A549 treated with CpdA at 1 μM for 4 hours (cell line): ENCODE results near the gene OLIG2. TPM values are rescaled to one million over a fixed set of nuclear protein-coding genes. Genes with fewer than 3 reads are reported as not detected.

Experiments used
- total RNA-seq: library from RNA; stranded (reverse); fragments of 200-300 nt; extraction: Qiagen RNA extraction; gene quantifications from 5 replicates; pipeline ENCODE4 v1.2.3, GENCODE V29; 2022; ENCODE audit warnings: low read depth

The OLIG2 gene
- total RNA-seq = not detected in 5 replicates

DNA sequence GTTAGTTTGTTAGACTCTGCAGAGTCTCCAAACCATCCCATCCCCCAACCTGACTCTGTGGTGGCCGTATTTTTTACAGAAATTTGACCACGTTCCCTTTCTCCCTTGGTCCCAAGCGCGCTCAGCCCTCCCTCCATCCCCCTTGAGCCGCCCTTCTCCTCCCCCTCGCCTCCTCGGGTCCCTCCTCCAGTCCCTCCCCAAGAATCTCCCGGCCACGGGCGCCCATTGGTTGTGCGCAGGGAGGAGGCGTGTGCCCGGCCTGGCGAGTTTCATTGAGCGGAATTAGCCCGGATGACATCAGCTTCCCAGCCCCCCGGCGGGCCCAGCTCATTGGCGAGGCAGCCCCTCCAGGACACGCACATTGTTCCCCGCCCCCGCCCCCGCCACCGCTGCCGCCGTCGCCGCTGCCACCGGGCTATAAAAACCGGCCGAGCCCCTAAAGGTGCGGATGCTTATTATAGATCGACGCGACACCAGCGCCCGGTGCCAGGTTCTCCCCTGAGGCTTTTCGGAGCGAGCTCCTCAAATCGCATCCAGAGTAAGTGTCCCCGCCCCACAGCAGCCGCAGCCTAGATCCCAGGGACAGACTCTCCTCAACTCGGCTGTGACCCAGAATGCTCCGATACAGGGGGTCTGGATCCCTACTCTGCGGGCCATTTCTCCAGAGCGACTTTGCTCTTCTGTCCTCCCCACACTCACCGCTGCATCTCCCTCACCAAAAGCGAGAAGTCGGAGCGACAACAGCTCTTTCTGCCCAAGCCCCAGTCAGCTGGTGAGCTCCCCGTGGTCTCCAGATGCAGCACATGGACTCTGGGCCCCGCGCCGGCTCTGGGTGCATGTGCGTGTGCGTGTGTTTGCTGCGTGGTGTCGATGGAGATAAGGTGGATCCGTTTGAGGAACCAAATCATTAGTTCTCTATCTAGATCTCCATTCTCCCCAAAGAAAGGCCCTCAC, at the start of gene OLIG2:
Gene OLIG2, plus strand, starts transcription at position 447 of the 954 bp plus-strand sequence. CDS start 928 bp downstream, outside the sequence.

DNA sequence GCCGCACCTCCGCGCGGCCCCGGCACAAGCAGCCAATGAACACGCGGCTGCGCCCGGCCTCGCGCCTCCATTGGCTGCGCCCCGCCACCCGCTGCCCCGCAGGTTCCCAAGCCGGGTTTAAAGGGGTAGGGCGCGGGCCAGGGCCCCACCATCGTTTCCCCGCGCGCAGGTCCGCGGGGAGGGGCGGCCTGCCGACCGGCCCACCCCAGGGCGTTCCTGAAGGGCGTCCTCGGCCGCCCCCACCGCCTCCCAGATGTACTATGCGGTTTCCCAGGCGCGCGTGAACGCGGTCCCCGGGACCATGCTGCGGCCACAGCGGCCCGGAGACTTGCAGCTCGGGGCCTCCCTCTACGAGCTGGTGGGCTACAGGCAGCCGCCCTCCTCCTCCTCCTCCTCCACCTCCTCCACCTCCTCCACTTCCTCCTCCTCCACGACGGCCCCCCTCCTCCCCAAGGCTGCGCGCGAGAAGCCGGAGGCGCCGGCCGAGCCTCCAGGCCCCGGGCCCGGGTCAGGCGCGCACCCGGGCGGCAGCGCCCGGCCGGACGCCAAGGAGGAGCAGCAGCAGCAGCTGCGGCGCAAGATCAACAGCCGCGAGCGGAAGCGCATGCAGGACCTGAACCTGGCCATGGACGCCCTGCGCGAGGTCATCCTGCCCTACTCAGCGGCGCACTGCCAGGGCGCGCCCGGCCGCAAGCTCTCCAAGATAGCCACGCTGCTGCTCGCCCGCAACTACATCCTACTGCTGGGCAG, 44.4 kb downstream of the OLIG2 start, which contains the start of gene OLIG1:
Gene OLIG1, plus strand, starts transcription at position 148 of the 750 bp plus-strand sequence. Its CDS starts 106 bp downstream, at position 254.

Other genes starting within 250 kb of the OLIG2 start
- 0.08 TPM in 1 of 5 replicates, not detected in the others for gene OLIG1, start 44.2 kb downstream of the OLIG2 start, total RNA-seq
- 13.9 to 19.8 TPM (median 16.9 TPM) in 5 replicates for gene IFNAR2, start 204.0 kb downstream of the OLIG2 start, total RNA-seq
- 15.9 to 21.8 TPM (median 19.6 TPM) in 5 replicates for gene IL10RB, start 240.4 kb downstream of the OLIG2 start, total RNA-seq